MCF 10A (cell line): ENCODE measurements around the gene PADI3. TPM values are rescaled to one million over a fixed set of nuclear protein-coding genes. Genes with fewer than 3 reads are reported as not detected.
A peak's percentile ranks its signal among the peaks of the same experiment; 100 is the strongest.

Experiments used
- BruUV-seq: library from RNA; stranded (reverse); fragments of 400-500 nt; replicated peaks from 2 replicates; lab custom pipeline; 2021; lab: Mats Ljungman, UMichigan
- CTCF ChIA-PET: fragments of 300-600 bp; sonication (Branson Sonifier 250); formaldehyde crosslinking; extraction: SDS; loops from one replicate; lab custom pipeline; 2021; ENCODE audit warnings: antibody characterized with exemption, inconsistent platforms; lab: Yijun Ruan, JAX
- POLR2A ChIA-PET: fragments of 300-600, 350-650 bp; sonication (Branson Sonifier 250); formaldehyde crosslinking; extraction: SDS; loops from one replicate; lab custom pipeline; 2020; ENCODE audit warnings: antibody characterized with exemption, inconsistent platforms; lab: Yijun Ruan, JAX
- DNase-seq: peaks from one replicate; pipeline ENCODE4 v3.0.0-alpha.2; 2018; ENCODE audit not compliant: unreplicated experiment
- H3K27ac Mint-ChIP-seq: one replicate; pipeline ENCODE4 v1.8.0; 2022; ENCODE audit warnings: mild to moderate bottlenecking, low read depth, mixed read lengths; ENCODE audit not compliant: unreplicated experiment
- H3K27me3 Mint-ChIP-seq: one replicate; pipeline ENCODE4 v1.8.0; 2022; ENCODE audit warnings: mixed read lengths; ENCODE audit not compliant: insufficient read depth, unreplicated experiment
- H3K36me3 Mint-ChIP-seq: one replicate; pipeline ENCODE4 v1.8.0; 2022; ENCODE audit warnings: mild to moderate bottlenecking, moderate library complexity, mixed read lengths; ENCODE audit not compliant: insufficient read depth, unreplicated experiment
- H3K4me1 Mint-ChIP-seq: one replicate; pipeline ENCODE4 v1.8.0; 2022; ENCODE audit warnings: mixed read lengths; ENCODE audit not compliant: insufficient read depth, unreplicated experiment
- H3K4me3 Mint-ChIP-seq: one replicate; pipeline ENCODE4 v1.8.0; 2022; ENCODE audit warnings: mild to moderate bottlenecking, moderate library complexity, mixed read lengths; ENCODE audit not compliant: unreplicated experiment
- H3K9me3 Mint-ChIP-seq: one replicate; pipeline ENCODE4 v1.8.0; 2022; ENCODE audit warnings: mixed read lengths; ENCODE audit not compliant: unreplicated experiment
- intact Hi-C: fragments of 100-400 bp; cut with micrococcal nuclease; formaldehyde crosslinking; loops from 2 replicates; pipeline ENCODE4 v1.14.1; 2022
- total RNA-seq: library from RNA; stranded (reverse); gene quantifications from 2 replicates; pipeline ENCODE4 v1.2.3, GENCODE V29; 2022
- TF ChIP-seq, protein P1 (sequence below): fragments of 200-600 bp; IDR thresholded peaks from one replicate; pipeline ENCODE4 v1.8.0; 2022; ENCODE audit warnings: antibody characterized with exemption, mild to moderate bottlenecking; ENCODE audit not compliant: unreplicated experiment

Gene PADI3
- total RNA-seq, 1 experiment from 2014 or later, result 0.12 TPM

DNA sequence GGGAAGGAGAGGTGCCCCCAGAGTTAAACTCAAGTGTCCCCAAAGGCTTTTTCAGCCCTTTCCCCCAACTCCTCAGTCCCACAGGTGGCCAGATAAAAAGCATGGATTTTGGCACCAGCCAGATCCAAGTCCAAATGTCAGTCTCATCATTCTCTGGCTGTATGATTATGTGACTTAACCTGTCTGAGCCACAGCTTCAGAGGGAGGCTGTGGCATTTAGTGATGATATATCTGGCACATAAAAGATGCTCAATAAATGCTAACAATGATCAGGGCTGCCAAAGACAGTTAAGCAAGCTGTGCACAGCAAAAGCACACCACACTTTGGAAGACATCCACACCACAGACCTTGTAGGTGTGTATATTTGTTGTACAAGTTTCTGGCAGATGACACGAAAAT lies 5.6 kb upstream of the PADI3 start:
- TF ChIP-seq, protein P1, sequence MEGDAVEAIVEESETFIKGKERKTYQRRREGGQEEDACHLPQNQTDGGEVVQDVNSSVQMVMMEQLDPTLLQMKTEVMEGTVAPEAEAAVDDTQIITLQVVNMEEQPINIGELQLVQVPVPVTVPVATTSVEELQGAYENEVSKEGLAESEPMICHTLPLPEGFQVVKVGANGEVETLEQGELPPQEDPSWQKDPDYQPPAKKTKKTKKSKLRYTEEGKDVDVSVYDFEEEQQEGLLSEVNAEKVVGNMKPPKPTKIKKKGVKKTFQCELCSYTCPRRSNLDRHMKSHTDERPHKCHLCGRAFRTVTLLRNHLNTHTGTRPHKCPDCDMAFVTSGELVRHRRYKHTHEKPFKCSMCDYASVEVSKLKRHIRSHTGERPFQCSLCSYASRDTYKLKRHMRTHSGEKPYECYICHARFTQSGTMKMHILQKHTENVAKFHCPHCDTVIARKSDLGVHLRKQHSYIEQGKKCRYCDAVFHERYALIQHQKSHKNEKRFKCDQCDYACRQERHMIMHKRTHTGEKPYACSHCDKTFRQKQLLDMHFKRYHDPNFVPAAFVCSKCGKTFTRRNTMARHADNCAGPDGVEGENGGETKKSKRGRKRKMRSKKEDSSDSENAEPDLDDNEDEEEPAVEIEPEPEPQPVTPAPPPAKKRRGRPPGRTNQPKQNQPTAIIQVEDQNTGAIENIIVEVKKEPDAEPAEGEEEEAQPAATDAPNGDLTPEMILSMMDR, result no peak
- ChIA-PET CTCF (interaction anchor here (0.6 kb wide), 1 partner anchor 39 kb away, joined by 3 read pairs; no protein-coding TSS in a partner anchor), POLR2A (interaction anchor here (1.1 kb wide), 1 partner anchor 59 kb away, joined by 3 read pairs; no protein-coding TSS in a partner anchor)
- no peak overlapping the region for H3K27ac Mint-ChIP-seq
- intact Hi-C loops, result no loop called here
- H3K4me1 Mint-ChIP-seq, result peaks cover 12% of the 10 kb centered on the region
- no TSS peak for BruUV-seq
- no peak overlapping the region for H3K4me3 Mint-ChIP-seq
- no peak for DNase-seq
- H3K36me3 Mint-ChIP-seq, result no peaks in the 10 kb centered on the region
- no peaks in the 10 kb centered on the region for H3K27me3 Mint-ChIP-seq
- H3K9me3 Mint-ChIP-seq, result no peaks in the 10 kb centered on the region

DNA sequence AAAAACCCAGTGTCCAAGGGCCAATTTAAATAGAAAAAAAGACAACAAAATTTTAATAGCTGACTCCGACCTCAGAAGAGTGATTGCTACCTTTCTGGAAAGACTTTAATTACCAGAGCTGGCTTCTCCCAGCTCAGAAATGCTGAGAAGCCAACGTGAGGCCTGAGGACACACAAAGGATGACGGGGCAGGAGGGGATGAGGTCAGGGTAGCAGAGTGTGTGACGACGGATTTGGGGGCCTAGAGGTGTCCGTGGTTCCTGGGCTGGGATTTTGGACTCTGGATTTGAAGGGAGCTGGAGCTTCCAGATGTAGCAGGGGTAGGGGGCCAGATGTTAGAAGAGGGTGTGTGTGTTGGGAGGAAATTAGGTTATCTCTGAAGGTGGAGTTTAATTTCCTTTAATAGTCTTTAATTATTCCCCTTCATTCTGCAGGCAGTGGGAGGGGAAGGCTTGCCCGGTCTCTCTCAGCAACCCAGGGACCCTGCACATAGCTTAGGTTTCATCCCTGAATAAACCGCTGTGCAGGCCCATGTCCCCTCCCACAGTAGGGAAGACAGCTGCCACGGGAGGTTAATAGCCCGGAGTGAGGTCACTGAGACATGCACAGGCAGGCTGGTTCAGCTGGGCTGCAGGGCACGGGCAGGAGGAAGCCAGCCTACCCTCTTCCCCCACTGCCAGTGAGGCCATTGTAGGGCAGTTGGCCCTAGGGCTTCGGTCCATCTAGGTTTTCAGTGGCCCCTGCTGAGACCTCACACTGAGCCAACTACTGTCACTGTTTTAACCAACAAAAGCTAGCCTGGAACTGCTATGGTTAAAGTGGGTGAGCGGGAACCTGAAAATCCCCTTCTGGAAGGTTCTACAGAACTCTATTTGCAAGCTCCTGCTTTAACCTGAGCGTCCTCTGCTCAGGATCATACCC lies 3.8 kb upstream of the PADI3 start:
- Mint-ChIP-seq H3K4me3 (no peak overlapping the region), H3K27me3 (no peaks in the 10 kb centered on the region), H3K9me3 (no peaks in the 10 kb centered on the region), H3K4me1 (peaks cover 13% of the 10 kb centered on the region), H3K27ac (no peak overlapping the region), H3K36me3 (no peaks in the 10 kb centered on the region)
- DNase-seq, result peak; percentile 60
- no TSS peak for BruUV-seq
- TF ChIP-seq, protein P1, result no peak
- POLR2A ChIA-PET, result interaction anchor here (1.0 to 2.7 kb wide), 4 partner anchors 27 to 188 kb away, joined by 3 to 8 read pairs (median 5); no protein-coding TSS in a partner anchor
- intact Hi-C loops, result no loop called here
- CTCF ChIA-PET, result interaction anchor here (0.7 to 3.3 kb wide), 8 partner anchors 8 to 283 kb away, joined by 3 to 15 read pairs (median 5); no protein-coding TSS in a partner anchor

DNA sequence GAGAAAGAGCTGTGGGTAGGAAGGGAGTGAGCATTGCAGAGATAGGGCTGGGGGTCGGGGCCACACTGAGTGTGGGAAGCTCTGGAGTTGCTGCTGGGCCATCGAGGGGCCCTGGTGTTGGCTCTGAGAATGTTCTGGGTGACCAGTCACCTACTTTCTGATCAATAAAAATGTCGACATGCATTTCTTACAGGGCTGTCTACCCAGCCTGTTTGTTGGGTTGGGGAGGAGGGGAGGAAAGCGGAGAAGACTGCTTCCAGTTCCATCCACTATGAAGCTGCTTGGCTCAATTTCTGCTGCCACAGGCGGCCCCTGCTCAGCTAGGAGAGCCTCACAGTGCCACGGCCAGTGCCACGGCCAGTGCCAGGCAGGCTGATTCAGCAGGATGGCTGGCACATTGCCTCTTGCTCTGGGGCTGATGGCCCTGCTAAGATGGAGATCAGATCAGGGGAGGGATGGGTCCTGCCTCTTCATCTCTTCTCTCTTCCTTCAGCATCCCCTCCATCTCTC lies 3.0 kb upstream of the PADI3 start:
- intact Hi-C loops, result no loop called here
- Mint-ChIP-seq H3K36me3 (no peaks in the 10 kb centered on the region), H3K27ac (no peak overlapping the region), H3K9me3 (no peaks in the 10 kb centered on the region), H3K4me3 (no peak overlapping the region), H3K4me1 (peaks cover 21% of the 10 kb centered on the region), H3K27me3 (no peaks in the 10 kb centered on the region)
- CTCF ChIA-PET, result interaction anchor here (0.9 to 3.3 kb wide), 8 partner anchors 9 to 120 kb away, joined by 3 to 15 read pairs (median 5); no protein-coding TSS in a partner anchor
- no TSS peak for BruUV-seq
- no peak for DNase-seq
- POLR2A ChIA-PET, result interaction anchor here (0.7 to 2.7 kb wide), 8 partner anchors 16 to 189 kb away, joined by 3 to 8 read pairs (median 4); no protein-coding TSS in a partner anchor
- TF ChIP-seq, protein P1, result no peak

DNA sequence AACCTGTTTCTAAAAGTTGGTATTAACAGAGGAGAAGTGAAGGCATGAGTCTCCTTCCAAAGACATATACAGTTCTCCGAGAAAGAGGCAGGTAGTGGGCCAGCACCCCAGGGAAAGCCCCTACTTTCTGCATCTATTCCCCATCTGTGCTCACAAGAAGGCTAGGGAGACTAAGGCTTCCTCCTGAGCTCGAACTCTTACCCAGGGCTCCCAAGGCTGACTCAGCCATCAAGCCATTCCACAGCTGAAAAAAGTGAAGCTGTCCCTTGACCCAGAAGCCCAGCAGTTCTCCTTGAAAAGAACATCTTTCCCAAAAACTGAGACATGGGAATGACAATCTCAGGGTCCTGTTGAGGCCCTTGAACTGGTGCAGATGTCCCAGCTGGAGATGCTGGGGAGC lies 1.9 kb upstream of the PADI3 start:
- no peak overlapping the region for H3K4me3 Mint-ChIP-seq
- TF ChIP-seq, protein P1, result no peak
- H3K9me3 Mint-ChIP-seq, result no peaks in the 10 kb centered on the region
- peak overlapping the region; percentile 46 for H3K27ac Mint-ChIP-seq
- POLR2A ChIA-PET, result interaction anchor here (0.6 to 1.5 kb wide), 4 partner anchors 15 to 334 kb away, joined by 3 to 6 read pairs (median 4); no protein-coding TSS in a partner anchor
- intact Hi-C loops, result no loop called here
- H3K27me3 Mint-ChIP-seq, result no peaks in the 10 kb centered on the region
- CTCF ChIA-PET, result interaction anchor here (1.0 to 3.3 kb wide), 4 partner anchors 10 to 121 kb away, joined by 3 to 15 read pairs (median 7); no protein-coding TSS in a partner anchor
- DNase-seq, result no peak
- no TSS peak for BruUV-seq
- H3K36me3 Mint-ChIP-seq, result no peaks in the 10 kb centered on the region
- peaks cover 32% of the 10 kb centered on the region for H3K4me1 Mint-ChIP-seq
